HEK293T (cell line): ENCODE results near the gene PDXDC1.

ENCODE experiments used
- BHLHE40 ChIP-seq: fragments of 450-650 bp; IDR thresholded peaks from 2 replicates; pipeline ENCODE4 v1.6.1; 2016; ENCODE audit warnings: mild to moderate bottlenecking, moderate library complexity, borderline replicate concordance
- SUZ12 ChIP-seq: fragments of 450-650 bp; IDR thresholded peaks from 2 replicates; pipeline ENCODE4 v1.6.1; 2016; ENCODE audit warnings: mild to moderate bottlenecking

DNA sequence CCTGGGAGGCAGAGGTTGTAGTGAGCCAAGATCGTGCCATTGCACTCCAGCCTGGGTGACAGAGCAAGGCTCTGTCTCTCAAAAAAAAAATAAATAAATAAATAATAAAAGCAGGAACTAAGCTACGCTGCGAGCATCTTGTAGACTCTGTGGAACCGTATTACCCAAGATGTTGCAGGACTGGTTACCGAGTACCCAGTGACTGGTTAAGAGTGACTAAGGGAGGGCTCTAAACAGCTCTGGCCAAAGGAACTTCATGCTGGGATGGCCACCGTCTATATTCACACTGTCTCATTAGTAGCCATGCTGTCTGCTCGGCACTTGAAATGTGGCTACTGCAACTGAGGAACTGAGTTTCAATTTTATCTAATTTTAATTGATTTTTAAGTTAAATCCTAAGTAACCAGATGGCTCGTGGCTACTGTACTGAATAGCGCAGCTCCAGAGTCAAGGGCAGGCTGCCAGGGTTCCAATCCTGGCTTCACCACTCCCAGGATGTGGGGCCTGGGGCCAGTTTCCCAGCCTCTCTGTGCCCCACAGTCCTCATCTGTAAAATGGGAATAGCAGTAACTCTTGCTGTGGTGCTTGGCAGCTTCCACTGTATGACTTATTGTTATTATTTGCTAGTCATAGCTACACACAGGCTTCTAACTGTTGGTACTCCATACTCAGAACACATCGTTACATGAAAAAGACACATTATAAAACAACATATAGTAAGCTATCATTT lies 78.1 kb downstream of the PDXDC1 start:
- TF ChIP-seq BHLHE40 (no peak), SUZ12 (no peak)
